ENCODE data around the gene NUDT22.

GRCh38 chr11:64220271-64220670 is 5.8 kb upstream of the NUDT22 start:
- TF ChIP-seq POLR2A (IDR thresholded peaks at IDR 0.05; ENCODE audit: low read depth, low read length) (no peak), POLR2AphosphoS5 (IDR thresholded peaks at IDR 0.05; ENCODE audit: low read depth, low read length) (0 out of 2 replicates have a peak, but pooled peaks have one; percentile 9)

Measured in GM12892 (cell line).